GM18517 (cell line): Measurements from ENCODE around the gene CMAS.
"Not testable (repeated sequence)": the region's sequence is repeated elsewhere in the genome, so short reads cannot be mapped to it uniquely, and the experiment has no call there.

Experiments used
- ATAC-seq: cut with Tn5 transposase; IDR thresholded peaks from one replicate; pipeline ENCODE4 v1.9.1; 2021; ENCODE audit warnings: mild to moderate bottlenecking, moderate library complexity; ENCODE audit not compliant: unreplicated experiment

CMAS gene

DNA sequence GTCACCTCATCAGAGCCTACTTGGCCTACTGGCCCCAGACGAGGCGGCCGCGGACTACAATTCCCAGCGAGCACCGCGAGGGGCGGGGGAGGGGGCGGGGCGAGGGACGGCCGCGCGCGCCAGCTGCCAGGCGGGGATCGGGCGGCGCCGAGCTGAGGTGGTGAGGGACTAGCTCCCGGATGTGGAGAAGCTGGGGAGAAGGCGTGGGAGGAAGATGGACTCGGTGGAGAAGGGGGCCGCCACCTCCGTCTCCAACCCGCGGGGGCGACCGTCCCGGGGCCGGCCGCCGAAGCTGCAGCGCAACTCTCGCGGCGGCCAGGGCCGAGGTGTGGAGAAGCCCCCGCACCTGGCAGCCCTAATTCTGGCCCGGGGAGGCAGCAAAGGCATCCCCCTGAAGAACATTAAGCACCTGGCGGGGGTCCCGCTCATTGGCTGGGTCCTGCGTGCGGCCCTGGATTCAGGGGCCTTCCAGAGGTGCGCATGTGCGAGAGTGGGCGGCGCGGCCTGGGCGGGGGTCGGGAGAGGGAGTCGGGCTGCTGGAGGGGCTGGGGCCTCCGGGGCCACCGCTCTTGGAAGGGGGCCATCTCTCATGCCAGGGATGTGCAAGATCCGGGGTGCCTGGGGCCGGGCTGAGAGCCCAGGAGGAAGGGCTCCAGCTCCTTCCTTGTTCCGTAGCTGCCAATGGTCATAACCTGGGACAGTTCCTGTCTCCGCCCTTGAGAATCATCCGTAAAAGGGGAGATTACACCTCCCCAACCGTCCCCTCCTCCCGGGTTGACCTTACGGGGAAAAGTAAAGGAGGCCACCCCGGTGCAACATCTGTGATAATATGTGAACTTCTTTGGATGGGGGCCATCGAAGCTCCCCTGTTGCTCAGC lies at the start of gene CMAS:
TSS of gene CMAS (plus strand) at position 129 of the 878 bp plus-strand sequence. CDS start at position 215, 86 bp downstream.
- peak; percentile 75 for ATAC-seq

- ATAC-seq = no peak
Measured at GRCh38 chr12:21998295-21998694, 47.7 kb upstream of the CMAS start.

DNA sequence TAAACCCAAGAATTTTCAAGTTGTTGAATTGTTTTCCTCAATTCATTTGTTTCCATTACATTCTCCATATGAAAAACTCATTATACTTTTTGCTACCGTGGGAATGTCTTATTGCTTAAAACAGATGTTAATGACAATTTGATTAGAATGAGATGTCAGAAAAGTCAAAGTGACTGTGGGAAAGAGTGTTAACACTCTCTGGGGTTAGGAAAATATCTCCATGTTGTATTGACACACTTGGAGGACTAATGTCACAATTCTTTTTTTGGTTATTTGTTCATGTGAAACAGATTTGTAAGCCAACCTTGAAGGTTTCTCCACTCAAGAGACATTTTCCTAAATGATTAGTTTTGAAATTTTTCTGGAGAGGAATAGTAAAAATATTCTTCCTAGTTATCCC lies 47.2 kb upstream of the CMAS start:
- ATAC-seq = no peak

GRCh38 chr12:22002430-22002829 lies 43.6 kb upstream of the CMAS start:
- no peak for ATAC-seq

DNA sequence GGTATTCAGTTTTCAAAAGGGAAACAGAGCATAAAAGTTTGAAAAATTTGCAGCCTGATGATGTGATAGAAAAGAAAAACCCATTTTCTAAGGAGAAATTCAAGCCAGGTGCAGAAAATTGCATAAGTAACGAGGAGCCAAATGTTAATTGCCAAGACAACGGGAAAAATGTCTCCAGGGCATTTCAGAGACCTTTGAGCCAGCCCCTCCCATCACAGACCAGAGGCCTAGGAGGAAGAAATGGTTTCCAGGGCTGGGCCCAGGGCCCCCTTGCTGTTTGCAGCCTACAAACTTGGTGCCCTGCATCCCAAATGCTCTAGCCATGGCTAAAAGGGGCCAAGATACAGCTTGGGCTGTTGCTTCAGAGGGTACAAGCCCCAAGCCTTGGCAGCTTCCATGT lies 38.2 kb upstream of the CMAS start:
- ATAC-seq = not testable (repeated sequence)

DNA sequence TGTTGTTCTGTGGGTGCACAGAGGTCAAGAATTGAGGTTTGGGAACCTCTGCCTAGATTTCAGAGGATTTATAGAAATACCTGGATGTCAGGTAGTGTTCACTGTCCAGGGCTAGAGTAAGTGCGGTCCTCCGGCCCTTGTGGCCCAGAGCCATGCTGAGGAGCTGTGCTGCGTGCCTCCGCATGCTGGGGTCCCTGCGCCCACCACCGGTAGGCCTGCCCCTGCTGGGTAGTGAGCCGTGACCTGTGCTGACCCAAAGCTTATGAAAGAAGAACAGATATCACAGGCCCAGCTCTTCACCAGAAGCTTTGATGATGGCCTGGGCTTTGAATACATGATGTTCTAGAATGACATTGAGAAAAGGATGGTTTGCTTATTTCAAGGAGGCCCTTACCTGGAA lies 37.8 kb upstream of the CMAS start:
- no peak for ATAC-seq

- ATAC-seq = no peak
Measured at GRCh38 chr12:22014041-22014782, 31.8 kb upstream of the CMAS start.

GRCh38 chr12:22014783-22015144 lies 31.3 kb upstream of the CMAS start:
- ATAC-seq = no peak

DNA sequence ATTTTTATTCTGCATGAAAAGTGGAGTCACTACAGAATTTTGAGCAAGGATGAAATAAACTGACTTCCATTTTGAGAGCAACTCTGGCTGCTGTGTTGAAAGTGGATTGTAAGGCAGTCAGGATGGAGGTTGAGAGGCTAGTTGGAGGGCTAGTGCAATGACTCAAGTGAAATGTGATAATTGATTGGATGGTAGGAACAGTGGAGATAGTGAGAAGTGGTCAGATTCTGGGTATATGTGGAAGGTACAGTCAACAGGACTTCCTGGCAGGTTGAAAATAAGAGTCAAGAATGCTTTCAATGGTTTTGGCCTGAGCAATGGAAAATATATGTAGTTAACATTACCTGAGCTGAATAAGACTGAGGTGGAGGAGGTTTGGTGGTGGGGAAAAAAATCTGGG lies 29.0 kb upstream of the CMAS start:
- ATAC-seq = no peak

- ATAC-seq = no peak
Measured at GRCh38 chr12:22018860-22019259, 27.2 kb upstream of the CMAS start.

- not testable (repeated sequence) for ATAC-seq
Measured at GRCh38 chr12:22023489-22023888, 22.5 kb upstream of the CMAS start.

GRCh38 chr12:22029491-22029890 lies 16.5 kb upstream of the CMAS start:
- ATAC-seq = no peak

- no peak for ATAC-seq
Measured at GRCh38 chr12:22029991-22030390, 16.0 kb upstream of the CMAS start.

DNA sequence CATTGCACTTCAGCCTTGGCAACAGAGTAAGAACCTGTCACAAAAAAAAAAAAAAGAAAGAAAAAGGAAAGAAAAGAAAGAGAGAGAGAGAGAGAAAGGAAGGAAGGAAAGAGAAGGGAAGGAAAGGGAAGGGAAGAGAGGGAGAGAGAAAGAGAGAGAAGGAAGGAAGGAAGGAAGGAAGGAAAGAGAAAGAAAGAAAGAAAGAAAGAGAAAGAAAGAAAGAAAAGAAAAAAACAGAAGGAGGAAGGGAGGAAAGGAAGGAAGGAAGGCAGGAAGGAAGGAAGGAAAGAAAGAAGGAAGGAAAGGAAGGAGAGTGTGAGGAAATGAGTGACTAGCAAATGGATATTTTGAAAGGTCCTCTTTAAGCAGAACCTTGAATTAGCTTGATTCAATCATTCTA lies 13.3 kb upstream of the CMAS start:
- no peak for ATAC-seq

DNA sequence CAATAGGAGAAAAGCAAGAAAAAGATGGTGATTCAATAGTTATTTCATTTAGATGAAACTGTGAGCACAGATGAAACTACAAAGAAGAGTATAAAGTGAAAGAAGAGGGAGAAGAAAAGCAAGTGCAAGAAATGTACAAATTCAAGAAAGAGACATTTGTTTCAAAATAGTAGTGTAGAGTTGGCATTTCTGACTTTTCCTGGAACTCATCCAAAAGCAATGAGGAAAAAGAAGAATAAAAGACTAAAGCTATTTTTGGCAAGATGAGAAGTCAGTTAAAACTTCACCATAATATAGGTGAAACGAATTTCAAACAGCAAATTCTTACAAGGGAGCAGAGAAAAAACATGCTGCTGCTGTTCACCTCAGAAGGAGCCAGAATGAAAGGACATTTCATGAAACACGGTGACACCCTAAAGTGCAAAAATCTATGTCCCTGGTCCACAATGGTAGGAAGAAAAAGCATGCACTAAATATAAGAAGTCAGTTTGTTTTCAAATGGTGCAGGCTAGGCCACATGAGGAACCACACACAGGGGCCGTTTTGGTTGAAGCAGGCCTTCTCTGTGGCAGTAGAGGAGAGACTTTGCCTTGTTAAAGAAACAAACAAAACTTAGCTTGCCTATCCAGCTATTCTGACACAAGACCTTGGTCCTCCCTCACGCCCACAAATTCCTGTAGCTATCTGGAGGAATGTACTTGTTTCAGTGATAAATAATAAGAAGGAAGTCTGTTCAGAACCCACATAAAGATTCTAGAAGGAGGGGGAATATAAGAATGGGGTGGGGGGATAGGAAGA lies 11.1 kb upstream of the CMAS start:
- no peak for ATAC-seq

GRCh38 chr12:22037947-22038346 lies 8.1 kb upstream of the CMAS start:
- no peak for ATAC-seq

- no peak for ATAC-seq
Measured at GRCh38 chr12:22038734-22039133, 7.3 kb upstream of the CMAS start.

DNA sequence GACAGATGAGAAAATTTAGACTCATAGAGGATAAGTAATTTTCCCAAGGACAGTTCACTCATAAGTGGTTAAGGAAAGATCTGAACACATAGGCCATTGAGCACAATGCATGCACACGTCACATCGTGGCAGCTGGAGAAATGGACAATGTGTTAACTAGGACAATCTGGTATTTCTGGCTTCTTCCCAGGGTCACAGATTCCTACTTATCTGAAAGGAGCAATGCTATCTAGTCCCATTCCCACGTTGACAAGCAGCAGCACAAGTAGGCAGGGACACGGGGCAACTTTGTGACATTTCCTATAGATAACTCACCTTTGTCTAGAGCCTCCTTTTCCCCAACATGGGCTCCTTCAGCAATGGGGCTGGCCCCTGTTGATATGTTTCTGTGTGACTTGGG lies 6.7 kb upstream of the CMAS start:
- no peak for ATAC-seq

DNA sequence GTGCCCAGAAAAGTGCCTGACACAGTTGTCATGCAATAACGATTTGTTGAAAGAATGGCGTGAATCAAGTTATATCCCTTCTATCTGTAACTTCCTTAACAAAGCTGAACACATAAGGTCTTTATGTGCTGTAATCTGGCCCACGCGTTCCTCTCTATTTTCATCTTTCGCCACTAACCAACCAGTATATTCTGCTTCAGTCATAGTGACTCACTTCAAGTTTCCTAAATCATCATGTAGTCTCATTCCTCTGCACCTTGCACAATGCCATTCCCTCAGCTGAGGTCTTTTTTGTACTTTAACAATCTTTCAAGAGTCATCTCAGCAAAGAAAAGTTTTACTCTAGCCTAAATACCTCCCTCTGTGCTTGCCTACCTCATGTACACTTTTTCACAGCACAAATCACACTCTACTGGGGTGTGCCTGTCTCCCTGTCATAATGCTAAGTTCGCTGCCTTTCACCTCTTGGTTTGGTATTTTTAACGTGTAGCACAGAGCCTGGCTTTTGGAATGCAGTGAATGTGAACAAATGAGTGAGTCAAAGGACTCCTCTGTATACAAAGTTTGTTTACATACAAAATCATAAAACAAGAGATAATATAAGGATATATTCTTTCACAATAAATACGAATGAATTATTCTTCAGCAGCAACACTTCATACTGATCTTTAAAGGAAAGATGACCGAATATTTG lies 2.9 kb upstream of the CMAS start:
- ATAC-seq = no peak

DNA sequence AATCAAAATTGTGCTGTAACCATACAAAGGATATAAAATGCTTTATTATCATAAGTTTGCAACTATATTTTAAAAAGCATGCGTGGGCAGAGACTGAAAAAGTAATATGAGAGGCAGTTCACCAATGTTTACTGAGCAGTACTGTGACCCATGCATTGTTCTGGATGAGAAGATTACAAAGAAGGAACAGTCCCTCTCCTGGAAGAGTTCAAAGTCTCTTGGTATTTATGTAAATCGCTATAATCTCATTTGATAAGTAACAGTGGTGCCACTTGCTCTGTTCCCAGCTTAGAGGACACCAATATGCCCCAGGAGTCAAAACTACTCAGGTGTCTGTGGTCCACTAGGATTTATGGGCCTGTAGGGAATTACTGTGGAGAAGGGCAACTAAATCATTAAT lies 2.1 kb upstream of the CMAS start:
- ATAC-seq = no peak

- no peak for ATAC-seq
Measured at GRCh38 chr12:22044391-22044790, 1.6 kb upstream of the CMAS start.
